K562 (cell line): ENCODE data around the gene MBD4. TPM values are rescaled to one million over a fixed set of nuclear protein-coding genes. Genes with fewer than 3 reads are reported as not detected.

Source experiments
- ATAC-seq: fragments of 200-7000 bp; cut with Tn5 transposase; 3 replicates; pipeline ENCODE4 v1.9.1; 2020; ENCODE audit warnings: moderate library complexity
- BruUV-seq: library from RNA; stranded (reverse); fragments of 400-500 nt; replicated peaks from 2 replicates; lab custom pipeline; 2021; lab: Mats Ljungman, UMichigan
- CTCF ChIA-PET: fragments of 300-600 bp; formaldehyde crosslinking; extraction: SDS; loops from one replicate; lab custom pipeline; 2021; ENCODE audit warnings: low intra/inter-chr PET ratio; lab: Yijun Ruan, JAX
- POLR2A ChIA-PET: fragments of 300-600, 350-650 bp; sonication (Branson Sonifier 250); formaldehyde crosslinking; extraction: SDS; loops from one replicate; lab custom pipeline; 2021; ENCODE audit warnings: antibody characterized with exemption, inconsistent platforms; lab: Yijun Ruan, JAX
- DNase-seq, 4 experiments: peaks; one replicate each; pipeline versions ENCODE4 v3.0.0 to v3.0.0-alpha.2; 2011 to 2018; ENCODE audit warnings: low spot score in 3 of 4, mixed read lengths in 3 of 4; ENCODE audit errors: extremely low read depth in 1 of 4
- FAIRE-seq: peaks from 2 replicates; lab custom pipeline; 2011; peaks lifted over from hg19 to GRCh38; lab: Jason Lieb, UNC
- H2AFZ ChIP-seq: 2 replicates; pipeline ENCODE4 v1.6.0; 2011; ENCODE audit warnings: low read depth, low read length, control low read depth, inconsistent platforms
- H3K27ac ChIP-seq: fragments of 200-600 bp; 3 replicates; pipeline ENCODE4 v1.8.0; 2011; ENCODE audit warnings: low read depth, mild to moderate bottlenecking, control low read depth, inconsistent platforms, low read length, moderate library complexity, mixed read lengths; ENCODE audit errors: extremely low read depth
- H3K27me3 ChIP-seq, 2 experiments: fragments of 300-600 bp in 1 of 2; 2 replicates in 1 of 2; 3 replicates in 1 of 2; pipeline versions ENCODE4 v1.6.0 to v1.8.0; 2011; ENCODE audit warnings: inconsistent platforms in 2 of 2, low read length in 2 of 2, mild to moderate bottlenecking in 1 of 2, mixed read lengths in 1 of 2, moderate library complexity in 1 of 2; ENCODE audit not compliant: control insufficient read depth in 2 of 2, insufficient read depth in 2 of 2
- H3K36me3 ChIP-seq: fragments of 300-600 bp; 3 replicates; pipeline ENCODE4 v1.8.0; 2011; ENCODE audit warnings: mild to moderate bottlenecking, low read length, inconsistent platforms; ENCODE audit not compliant: control insufficient read depth, insufficient read depth
- H3K4me1 ChIP-seq, 2 experiments: fragments of 200-600 bp in 1 of 2; replicated peaks in 1 of 2; 2 replicates in 1 of 2; 3 replicates in 1 of 2; pipeline versions ENCODE4 v1.5.1 to v1.8.0; 2011; ENCODE audit warnings: inconsistent platforms in 2 of 2, low read length in 2 of 2, mild to moderate bottlenecking in 1 of 2, mixed read lengths in 1 of 2, moderate library complexity in 1 of 2; ENCODE audit not compliant: control insufficient read depth in 2 of 2, insufficient read depth in 2 of 2
- H3K4me2 ChIP-seq: 2 replicates; pipeline ENCODE4 v1.6.1; 2011; ENCODE audit warnings: low read length, control low read depth, inconsistent platforms, mixed read lengths; ENCODE audit not compliant: insufficient read depth
- H3K4me3 ChIP-seq: fragments of 200-600 bp; sonication (generic), shearing (Covaris generic); 2 replicates; pipeline ENCODE4 v1.5.1; 2016; ENCODE audit warnings: control low read depth, inconsistent platforms
- H3K79me2 ChIP-seq: fragments of 200-600 bp; 3 replicates; pipeline ENCODE4 v1.8.0; 2011; ENCODE audit warnings: low read length, inconsistent platforms; ENCODE audit not compliant: control insufficient read depth, insufficient read depth
- H3K9ac ChIP-seq, 2 experiments: 2 replicates each; pipeline versions ENCODE4 v1.6.0 to v1.6.1; 2011; ENCODE audit warnings: low read depth in 2 of 2, low read length in 2 of 2, control low read depth in 1 of 2, inconsistent platforms in 1 of 2, mild to moderate bottlenecking in 1 of 2, mixed read lengths in 1 of 2; ENCODE audit not compliant: insufficient read depth in 1 of 2
- H3K9me1 ChIP-seq: one replicate; pipeline ENCODE4 v1.6.0; 2011; ENCODE audit warnings: inconsistent platforms, mild to moderate bottlenecking, low read length, moderate library complexity; ENCODE audit not compliant: control insufficient read depth, insufficient read depth
- H3K9me3 ChIP-seq: replicated peaks from 2 replicates; pipeline ENCODE4 v1.5.1; 2011; ENCODE audit warnings: low read depth, low read length, inconsistent platforms; ENCODE audit not compliant: control insufficient read depth, insufficient read depth
- H4K20me1 ChIP-seq: replicated peaks from 2 replicates; pipeline ENCODE4 v1.6.1; 2011; ENCODE audit warnings: low read length, inconsistent platforms, mixed read lengths; ENCODE audit not compliant: control insufficient read depth, insufficient read depth
- ATF7 ChIP-seq: fragments of 450-650 bp; IDR thresholded peaks from 2 replicates; pipeline ENCODE4 v1.7.1; 2014; ENCODE audit warnings: mild to moderate bottlenecking, moderate library complexity
- CCNT2 ChIP-seq: IDR thresholded peaks from 2 replicates; pipeline ENCODE4 v1.6.1; 2011; ENCODE audit warnings: borderline replicate concordance, low read depth, mild to moderate bottlenecking, moderate library complexity, mixed read lengths, low read length; ENCODE audit not compliant: insufficient read length; ENCODE audit errors: extremely low read depth
- DLX4 ChIP-seq: fragments of 250-450 bp; sonication (Bioruptor Pico); IDR thresholded peaks from 2 replicates; pipeline ENCODE4 v1.6.1; 2021; ENCODE audit warnings: mild to moderate bottlenecking
- E2F4 ChIP-seq: sonication (generic); formaldehyde crosslinking; IDR thresholded peaks from 2 replicates; pipeline ENCODE4 v1.8.0; 2022; ENCODE audit warnings: mild to moderate bottlenecking, low read depth, missing genetic modification reagents
- E2F6 ChIP-seq, 2 experiments: IDR thresholded peaks; 2 replicates each; pipeline ENCODE4 v1.6.1; 2011; ENCODE audit warnings: borderline replicate concordance in 1 of 2, control low read depth in 1 of 2, low read depth in 1 of 2, low read length in 1 of 2, mild to moderate bottlenecking in 1 of 2, mixed read lengths in 1 of 2, moderate library complexity in 1 of 2; ENCODE audit not compliant: insufficient read depth in 1 of 2, insufficient read length in 1 of 2, poor library complexity in 1 of 2, severe bottlenecking in 1 of 2; ENCODE audit errors: extremely low read depth in 1 of 2
- FOS ChIP-seq: IDR thresholded peaks from 3 replicates; pipeline ENCODE4 v1.6.1; 2011; ENCODE audit not compliant: insufficient read length; ENCODE audit errors: extremely low read depth
- MAX ChIP-seq: sonication (generic); formaldehyde crosslinking; IDR thresholded peaks from 2 replicates; pipeline ENCODE4 v1.9.0; 2022; ENCODE audit warnings: mild to moderate bottlenecking, missing genetic modification reagents
- MNT ChIP-seq, 2 experiments: fragments of 450-650 bp; conservative IDR thresholded peaks; 2 replicates each; pipeline ENCODE4 v1.6.1; 2017; ENCODE audit warnings: mild to moderate bottlenecking in 2 of 2, moderate library complexity in 2 of 2
- MYC ChIP-seq, 2 experiments: fragments of 250-450 bp in 1 of 2; sonication (Bioruptor Pico) in 1 of 2; IDR thresholded peaks; 2 replicates each; pipeline versions ENCODE4 v1.5.1 to v1.6.1; 2012 to 2021; ENCODE audit warnings: low read depth in 2 of 2, borderline replicate concordance in 1 of 2, improper control_type of control experiment in 1 of 2, low read length in 1 of 2, mild to moderate bottlenecking in 1 of 2, moderate library complexity in 1 of 2
- POLR2G ChIP-seq: fragments of 200-400 bp; formaldehyde crosslinking; IDR thresholded peaks from 2 replicates; pipeline ENCODE4 v1.6.1; 2017; ENCODE audit warnings: low read depth, mild to moderate bottlenecking, antibody characterized with exemption, low read length, moderate library complexity
- RBFOX2 ChIP-seq: fragments of 200-400 bp; formaldehyde crosslinking; IDR thresholded peaks from 2 replicates; pipeline ENCODE4 v1.6.1; 2017; ENCODE audit warnings: low read depth, mild to moderate bottlenecking, low read length, moderate library complexity
- THRB ChIP-seq: fragments of 450-650 bp; formaldehyde crosslinking; conservative IDR thresholded peaks from 2 replicates; pipeline ENCODE4 v1.4.0; 2022; ENCODE audit warnings: mild to moderate bottlenecking, missing genetic modification characterization
- WGBS: fragments of 100-300 bp; shearing (Covaris generic); methylation state at CpG from one replicate; pipeline ENCODE4 v1.1.6; 2016; ENCODE audit warnings: low coverage, mixed read lengths; ENCODE audit not compliant: insufficient coverage; ENCODE audit errors: missing lambda C conversion rate; 5-methylcytosine and 5-hydroxymethylcytosine counted together
- in situ Hi-C: fragments of 300-500 bp; cut with MboI; formaldehyde crosslinking; loops from 4 replicates; pipeline ENCODE4 v1.15.0; 2018; ENCODE audit warnings: inconsistent platforms, mixed read lengths
- intact Hi-C: fragments of 100-400 bp; cut with micrococcal nuclease; formaldehyde crosslinking; loops from 2 replicates; pipeline ENCODE4 v1.14.2; 2022
- polyA plus RNA-seq, 8 experiments: library from polyadenylated mRNA; depleted of rRNA in 4 of 8; stranded (reverse) in 5 of 8; unstranded in 3 of 8; fragments of >200 nt; fragmentation: Nextera tagmentation in 2 of 8; fragmentation: Illumina TruSeq in 1 of 8; extraction: Ambion mirVana in 2 of 8; extraction: Trizol in 1 of 8; gene quantifications; 2 replicates each; pipeline versions ENCODE4 v1.2.1 to v1.2.3, GENCODE V29; 2011 to 2014; ENCODE audit warnings: inconsistent platforms in 1 of 8, missing spikeins in 1 of 8
- total RNA-seq, 7 experiments: library from RNA; depleted of rRNA in 6 of 7; stranded (reverse); fragments of >200 nt in 6 of 7; fragmentation: Illumina TruSeq in 2 of 7; extraction: Trizol in 2 of 7; gene quantifications; 2 replicates each; pipeline versions ENCODE4 v1.2.1 to v1.2.3, GENCODE V29; 2011 to 2021; ENCODE audit warnings: low replicate concordance in 1 of 7

The MBD4 gene
- total and polyA plus RNA-seq, 9 of the 15 experiments (the other 6 are each of a cell fraction or from before 2014, with no cell fraction given) = 13.3 to 63.9 (median 39.0) TPM

GRCh38 chr3:129428376-129429079 lies 11.2 kb downstream of the MBD4 start, which contains the start of gene EFCAB12:
TSS of gene EFCAB12 (minus strand) at chr3:129428636. CDS start at chr3:129428488, 148 bp downstream.
- CTCF ChIA-PET = no interaction called here
- H4K20me1 ChIP-seq = no peaks in the 10 kb centered on the region
- H3K4me2 ChIP-seq = peak within 1 kb of the TSS; percentile 92
- peaks cover 27 to 35% of the 10 kb centered on the region in 2 experiments; a peak in 4 of 5 replicates for H3K4me1 ChIP-seq
- DNase-seq = peak; percentile 91 to 95 (median 92)
- 5% methylated on average over 20 of the region's 42 CpGs for WGBS
- H2AFZ ChIP-seq = peak within 1 kb of the TSS; percentile 84
- no peaks in the 10 kb centered on the region for H3K9me1 ChIP-seq
- peak within 1 kb of the TSS; percentile 64 for H3K27ac ChIP-seq
- intact Hi-C loops (no loop called here), in situ Hi-C loops (no loop called here)
- no peaks in the 10 kb centered on the region for H3K79me2 ChIP-seq
- peak within 1 kb of the TSS; percentile 51 to 90 for H3K9ac ChIP-seq
- POLR2A ChIA-PET = interaction anchor here (0.6 to 6.2 kb wide), 14 partner anchors 9 to 177 kb away, joined by 3 to 67 read pairs (median 5); partner anchors contain the start of genes IFT122 and MBD4
- ATAC-seq = peak; percentile 97
- BruUV-seq = no TSS peak
- H3K9me3 ChIP-seq = no peaks in the 10 kb centered on the region
- FAIRE-seq = peak; percentile 95
- peak within 1 kb of the TSS; percentile 41 for H3K4me3 ChIP-seq
- H3K36me3 ChIP-seq = peaks cover 43% of the 10 kb centered on the region
- no peaks in the 10 kb centered on the region for H3K27me3 ChIP-seq
- TF ChIP-seq DLX4 (CRISPR knock-in tag) (no peak), E2F4 (CRISPR knock-in tag) (0 out of 2 replicates have a peak, but pooled peaks have one; percentile 40), RBFOX2 (peak; percentile 44; the same call in 1 of the 2 replicates), E2F6 (IDR thresholded peaks at IDR 0.05; ENCODE audit: borderline replicate concordance in 1 of 2, extremely low read depth in 1 of 2, insufficient read depth in 1 of 2, insufficient read length in 1 of 2, low read depth in 1 of 2, low read length in 1 of 2, poor library complexity in 1 of 2, severe bottlenecking in 1 of 2) (peak in 1 of 2 experiments; percentile 56), MAX (peak; percentile 70), CCNT2 (peak; percentile 62), POLR2G (peak; percentile 76), MYC (IDR thresholded peaks at IDR 0.05; ENCODE audit: low read depth, low read length) (peak; percentile 18; the same call in 1 of the 2 replicates), MYC (CRISPR knock-in tag; IDR thresholded peaks at IDR 0.05; ENCODE audit: borderline replicate concordance, low read depth) (no peak), ATF7 (peak; percentile 20; the same call in 1 of the 2 replicates), FOS (peak; percentile 73), THRB (no peak), MNT (conservative IDR thresholded peaks at IDR 0.05) (peak in 1 of 2 experiments; percentile 75; a peak in 2 of 4 replicates)
